ENCODE results near the gene TM2D3.
A peak's percentile ranks its signal among the peaks of the same experiment; 100 is the strongest.
"Not testable (repeated sequence)": the region's sequence is repeated elsewhere in the genome, so short reads cannot be mapped to it uniquely, and the experiment has no call there.

Gene TM2D3

GRCh38 chr15:101657968-101658784 is 6.0 kb upstream of the TM2D3 start:
- DNase-seq (ENCODE audit: low read depth in 2 of 2, low spot score in 1 of 2): no peak

- no peak for DNase-seq (ENCODE audit: low read depth in 2 of 2, low spot score in 1 of 2)
Measured at GRCh38 chr15:101657171-101657570, 5.0 kb upstream of the TM2D3 start.

GRCh38 chr15:101654624-101655337 is 2.6 kb upstream of the TM2D3 start:
- not testable (repeated sequence) for DNase-seq (ENCODE audit: low read depth in 2 of 2, low spot score in 1 of 2)

- no peak for DNase-seq (ENCODE audit: low read depth in 2 of 2, low spot score in 1 of 2)
Measured at GRCh38 chr15:101654171-101654570, 2.0 kb upstream of the TM2D3 start.

- no peak for DNase-seq (ENCODE audit: low read depth in 2 of 2, low spot score in 1 of 2)
Measured at GRCh38 chr15:101652786-101653430, 727 bp upstream of the TM2D3 start.

- DNase-seq (ENCODE audit: low read depth in 2 of 2, low spot score in 1 of 2): no peak
Measured at GRCh38 chr15:101651554-101652097, 555 bp downstream of the TM2D3 start.

GRCh38 chr15:101650145-101650544 is 2.0 kb downstream of the TM2D3 start:
- no peak for DNase-seq (ENCODE audit: low read depth in 2 of 2, low spot score in 1 of 2)

- no peak for DNase-seq (ENCODE audit: low read depth in 2 of 2, low spot score in 1 of 2)
Measured at GRCh38 chr15:101648356-101648755, 3.8 kb downstream of the TM2D3 start.

GRCh38 chr15:101647251-101647650 is 4.9 kb downstream of the TM2D3 start:
- no peak for DNase-seq (ENCODE audit: low read depth in 2 of 2, low spot score in 1 of 2)

GRCh38 chr15:101646672-101647071 is 5.5 kb downstream of the TM2D3 start:
- DNase-seq (ENCODE audit: low read depth in 2 of 2, low spot score in 1 of 2): no peak

- DNase-seq (ENCODE audit: low read depth in 2 of 2, low spot score in 1 of 2): no peak
Measured at GRCh38 chr15:101642361-101642760, 9.8 kb downstream of the TM2D3 start.

GRCh38 chr15:101641894-101642293 is 10.3 kb downstream of the TM2D3 start:
- no peak for DNase-seq (ENCODE audit: low read depth in 2 of 2, low spot score in 1 of 2)

- peak; percentile 25 to 49 for DNase-seq (ENCODE audit: low read depth in 2 of 2, low spot score in 1 of 2)
Measured at GRCh38 chr15:101641129-101641764, 10.9 kb downstream of the TM2D3 start.

- DNase-seq (ENCODE audit: low read depth in 2 of 2, low spot score in 1 of 2): no peak
Measured at GRCh38 chr15:101639667-101640066, 12.5 kb downstream of the TM2D3 start.

- no peak for DNase-seq (ENCODE audit: low read depth in 2 of 2, low spot score in 1 of 2)
Measured at GRCh38 chr15:101637919-101638318, 14.3 kb downstream of the TM2D3 start.

GRCh38 chr15:101637516-101637915 is 14.7 kb downstream of the TM2D3 start:
- no peak for DNase-seq (ENCODE audit: low read depth in 2 of 2, low spot score in 1 of 2)

GRCh38 chr15:101637038-101637437 is 15.1 kb downstream of the TM2D3 start:
- DNase-seq (ENCODE audit: low read depth in 2 of 2, low spot score in 1 of 2): no peak

GRCh38 chr15:101635944-101636727 is 16.0 kb downstream of the TM2D3 start:
- no peak for DNase-seq (ENCODE audit: low read depth in 2 of 2, low spot score in 1 of 2)

GRCh38 chr15:101633356-101633755 is 18.8 kb downstream of the TM2D3 start:
- no peak for DNase-seq (ENCODE audit: low read depth in 2 of 2, low spot score in 1 of 2)

GRCh38 chr15:101626729-101627128 is 25.5 kb downstream of the TM2D3 start:
- DNase-seq (ENCODE audit: low read depth in 2 of 2, low spot score in 1 of 2): not testable (repeated sequence)
